Stromal cell of bone marrow (primary cell): Measurements from ENCODE around the gene DACH1.

Source experiments
- DNase-seq: peaks from one replicate; pipeline ENCODE4 v3.0.0-alpha.2; 2012; ENCODE audit warnings: low read depth

Gene DACH1

DNA sequence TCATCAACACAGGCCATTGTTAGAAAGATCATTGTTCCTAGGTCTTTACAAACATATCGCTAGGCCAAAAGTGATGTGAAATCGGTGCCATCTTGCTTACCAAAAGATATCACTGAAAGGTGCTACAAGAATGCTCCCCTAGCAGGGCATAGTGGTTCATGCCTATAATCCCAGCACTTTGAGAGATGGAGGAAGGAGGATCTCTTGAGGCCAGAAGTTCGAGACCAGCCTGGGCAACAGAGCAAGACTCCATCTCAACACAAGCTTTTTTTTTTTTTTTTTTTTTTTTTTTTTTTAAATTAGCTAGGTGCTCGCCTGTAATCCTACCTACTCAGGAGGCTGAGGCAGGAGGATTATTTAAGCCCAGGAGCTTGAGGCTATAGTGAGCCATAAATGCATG, 92.1 kb downstream of the DACH1 start:
- DNase-seq: no peak

DNA sequence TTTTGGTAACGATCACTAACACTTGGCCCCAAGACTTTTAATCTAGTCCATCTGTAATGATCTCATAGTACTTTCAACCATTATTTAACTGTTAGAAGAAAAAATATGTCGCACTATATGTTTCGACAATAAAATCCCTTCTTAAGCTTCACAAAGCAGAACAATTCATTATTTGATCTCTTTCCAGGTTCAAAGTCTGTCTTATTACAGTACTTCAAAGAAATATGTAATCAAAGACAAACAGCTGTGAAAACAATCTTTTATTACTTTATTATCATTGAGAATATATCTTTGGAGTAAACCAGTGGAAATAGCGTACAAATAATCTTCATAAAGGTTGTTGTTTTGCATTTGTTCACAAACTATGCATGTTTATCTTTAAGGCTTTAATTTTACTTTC, 93.5 kb downstream of the DACH1 start:
- no peak for DNase-seq

DNA sequence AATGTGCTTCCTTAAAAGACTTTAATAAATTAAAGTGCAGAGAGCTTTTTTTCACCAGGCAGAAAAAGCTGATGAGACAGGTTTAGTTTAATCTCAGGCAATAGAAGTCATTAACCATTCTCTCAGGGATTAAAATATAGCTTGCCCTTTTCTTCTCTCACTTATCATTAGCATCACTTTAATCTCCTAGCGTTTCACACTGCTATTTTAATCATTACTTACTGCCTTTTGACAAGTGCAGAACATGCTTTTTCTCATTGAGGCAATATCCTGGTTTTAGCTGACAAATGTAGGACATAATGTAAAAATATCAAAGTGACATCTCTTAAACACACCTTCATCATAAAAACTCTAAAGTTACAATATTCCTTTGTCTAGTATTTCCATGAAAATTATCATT, 94.6 kb downstream of the DACH1 start:
- DNase-seq: no peak

DNA sequence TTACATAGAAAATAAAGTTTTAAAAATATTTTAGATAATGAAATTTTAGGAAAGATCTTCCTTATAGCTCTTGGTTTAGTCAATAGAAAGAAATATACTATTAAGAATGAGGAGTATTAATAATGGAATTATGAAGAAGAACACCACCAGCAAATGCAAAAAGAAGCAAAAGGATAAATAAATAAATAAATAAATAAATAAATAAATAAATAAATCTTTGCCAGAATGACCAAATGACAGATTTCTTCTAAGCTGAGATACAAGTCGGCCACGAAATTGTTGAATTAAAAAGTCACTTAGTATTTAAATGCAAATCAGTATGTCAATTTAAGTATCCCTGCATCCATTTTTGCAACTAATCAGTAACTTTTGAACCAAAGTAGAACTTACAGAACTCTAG, 95.9 kb downstream of the DACH1 start:
- no peak for DNase-seq

DNA sequence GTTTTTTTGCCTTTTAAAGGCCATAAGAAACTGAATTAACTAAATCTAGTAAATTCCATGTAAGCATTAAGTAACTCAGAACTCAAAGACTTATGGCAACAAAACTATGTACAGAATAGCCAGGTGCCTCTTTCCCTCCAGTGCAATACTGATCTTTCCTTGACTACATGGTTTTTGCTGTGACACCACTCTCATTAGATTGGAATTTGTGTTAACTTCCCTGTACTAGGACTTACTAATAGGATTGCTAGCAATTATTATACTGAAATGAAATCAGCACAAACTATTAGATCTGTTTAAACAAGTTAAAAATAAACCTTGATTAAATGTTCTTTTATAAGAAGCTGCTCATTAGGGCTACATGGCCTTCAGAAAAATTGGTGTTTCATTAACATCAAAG, 96.3 kb downstream of the DACH1 start:
- DNase-seq: no peak

DNA sequence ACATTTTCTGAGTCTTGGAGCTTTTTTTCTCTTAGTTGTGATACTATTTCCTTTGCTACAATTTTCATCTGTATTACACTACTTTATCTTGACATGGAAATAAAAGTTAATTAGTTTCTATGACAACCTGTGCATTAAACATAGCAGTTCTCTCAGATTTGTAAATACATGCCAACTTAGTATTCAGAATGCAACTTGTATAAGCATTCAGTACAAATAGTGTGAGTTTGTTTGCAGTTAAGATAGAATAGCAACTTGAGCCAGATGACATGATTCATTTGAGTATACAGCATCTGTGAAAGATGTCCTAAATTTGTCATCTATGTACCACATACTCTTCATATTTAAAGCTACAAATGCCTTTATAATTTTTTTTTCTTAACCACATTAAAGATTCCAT, 98.1 kb downstream of the DACH1 start:
- DNase-seq: no peak

DNA sequence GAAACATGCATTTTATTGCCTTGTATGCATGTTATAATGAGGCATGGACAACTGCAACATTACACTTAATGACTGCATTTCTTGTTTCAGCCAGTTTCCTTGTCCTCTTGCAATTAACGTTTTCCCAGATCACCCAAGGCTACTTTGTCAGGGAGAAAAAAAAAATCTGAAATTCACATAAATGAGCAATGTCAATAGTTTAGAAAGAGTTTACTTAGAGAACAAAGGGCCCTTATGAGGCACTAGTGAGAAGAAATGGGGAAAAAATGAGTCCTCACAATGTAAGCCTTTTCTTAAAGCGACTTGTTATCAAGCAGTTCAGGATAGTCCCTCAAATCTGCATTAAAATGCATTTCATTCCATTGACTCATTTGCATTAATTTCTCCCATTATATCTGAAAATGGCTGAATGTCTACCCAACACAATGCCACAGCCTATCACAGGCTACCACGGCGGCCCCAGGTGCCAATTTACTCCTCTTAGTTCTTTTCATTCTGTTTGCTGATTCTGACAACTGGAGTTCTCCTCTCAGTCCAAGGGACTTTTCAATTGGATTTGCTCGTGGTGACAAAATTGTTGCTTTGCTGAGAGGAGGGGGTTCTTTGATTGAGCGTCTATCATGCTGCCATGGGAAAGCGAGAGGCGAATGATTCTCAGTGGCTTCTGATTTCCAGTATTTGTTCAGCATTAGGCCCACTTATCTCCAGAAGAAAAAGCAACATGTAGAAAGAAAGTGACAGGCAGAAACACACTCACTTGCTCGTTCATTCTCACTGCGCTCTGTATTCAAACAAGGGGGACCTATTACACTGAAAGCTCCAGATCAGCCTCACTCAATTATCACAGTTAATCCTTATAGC, 107.1 kb downstream of the DACH1 start:
- DNase-seq: no peak

DNA sequence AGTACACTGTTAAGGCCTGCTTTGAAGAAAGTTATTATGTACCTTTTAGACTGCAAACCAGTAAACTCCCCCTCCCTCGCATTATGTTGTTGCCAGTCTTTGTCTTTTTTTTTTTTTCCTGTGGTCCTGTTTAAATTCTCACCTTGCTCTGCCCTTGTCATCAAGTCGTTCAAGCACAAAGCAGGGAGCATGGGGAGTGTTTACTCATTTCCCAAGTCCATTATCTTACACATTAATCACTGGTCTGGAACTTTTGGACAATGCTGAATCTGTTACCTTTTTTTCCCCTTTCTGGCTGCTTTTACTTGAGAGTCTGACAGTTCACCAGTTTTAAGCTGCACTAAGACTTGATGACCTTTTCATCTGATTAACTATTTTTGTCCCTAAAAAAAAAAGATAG, 108.2 kb downstream of the DACH1 start:
- no peak for DNase-seq

DNA sequence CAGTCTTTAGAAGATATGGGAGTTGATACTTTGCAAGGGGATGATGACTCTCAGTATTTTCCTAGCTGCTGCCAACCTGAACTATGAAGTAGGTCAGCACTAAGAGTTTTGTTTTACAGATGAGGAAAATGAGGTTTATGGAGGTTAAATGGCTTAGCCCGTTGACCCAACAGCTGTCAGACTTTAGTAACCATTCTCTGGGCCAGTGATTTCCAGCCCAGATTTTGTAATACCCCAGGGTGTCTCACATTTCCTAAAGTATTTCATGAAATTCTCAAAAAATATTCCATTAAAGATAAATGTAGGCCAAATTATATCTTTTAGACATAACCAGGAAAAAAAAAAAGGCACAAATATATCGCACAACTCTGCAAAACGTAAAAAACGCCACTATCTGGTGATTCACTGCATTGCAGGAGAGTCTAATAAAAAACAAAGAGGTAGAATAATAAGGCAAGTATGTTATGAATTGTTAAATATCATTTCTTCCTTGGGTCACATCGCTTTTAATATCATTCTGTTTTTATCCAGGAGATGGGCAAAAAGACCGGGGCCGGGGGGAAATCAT, 112.5 kb downstream of the DACH1 start:
- peak; percentile 6 for DNase-seq

DNA sequence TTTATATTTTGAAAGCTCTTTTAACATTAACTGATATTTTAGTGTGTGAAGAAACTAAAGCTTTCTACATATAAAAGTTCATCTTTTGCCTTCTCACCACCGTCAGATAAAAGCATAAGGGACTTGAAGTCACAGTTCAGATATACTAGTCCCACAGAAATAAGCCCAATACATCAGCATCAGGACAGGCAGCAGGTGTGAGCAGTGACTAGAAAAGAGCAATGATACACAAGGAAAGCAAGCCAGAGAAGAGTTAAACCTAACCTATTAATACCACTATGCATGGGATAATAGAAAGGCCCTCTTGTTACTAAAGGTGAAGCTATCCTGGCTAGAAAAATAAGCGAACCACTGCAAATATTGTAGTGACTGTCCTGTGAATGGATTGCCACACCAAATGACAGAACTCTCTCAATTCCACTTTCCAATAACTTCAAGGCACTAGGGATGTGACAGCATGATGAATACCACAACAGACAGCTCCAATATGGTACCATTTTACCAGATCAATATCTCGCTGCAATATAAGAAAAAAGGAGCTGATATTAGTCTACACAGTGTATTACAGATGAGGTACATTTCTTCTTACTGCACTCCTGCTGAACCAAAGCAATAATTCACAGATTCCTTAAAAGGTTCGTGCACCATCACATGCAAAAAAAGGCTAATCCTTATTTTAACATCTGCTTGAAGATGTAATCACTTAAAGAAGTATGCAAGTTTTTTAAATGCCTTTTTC, 114.1 kb downstream of the DACH1 start:
- no peak for DNase-seq

DNA sequence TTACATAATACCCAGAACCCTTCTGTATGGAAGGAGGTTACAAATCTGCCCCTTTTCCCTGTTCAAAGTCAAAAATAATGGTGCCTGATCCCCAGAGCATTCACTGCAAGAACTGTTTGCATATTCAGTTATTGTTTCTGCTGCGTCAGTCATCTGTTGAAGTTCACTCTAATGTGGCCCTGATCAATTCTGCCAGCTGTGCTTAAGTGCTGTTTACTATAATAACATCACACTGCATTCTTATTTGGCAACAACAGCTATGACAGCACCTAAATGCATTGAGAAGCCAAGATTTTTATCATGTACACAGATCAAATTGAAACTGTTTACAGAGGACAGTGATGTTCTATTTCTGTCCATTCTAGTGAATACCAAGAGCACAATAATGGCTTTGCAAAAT, 115.9 kb downstream of the DACH1 start:
- DNase-seq: no peak

DNA sequence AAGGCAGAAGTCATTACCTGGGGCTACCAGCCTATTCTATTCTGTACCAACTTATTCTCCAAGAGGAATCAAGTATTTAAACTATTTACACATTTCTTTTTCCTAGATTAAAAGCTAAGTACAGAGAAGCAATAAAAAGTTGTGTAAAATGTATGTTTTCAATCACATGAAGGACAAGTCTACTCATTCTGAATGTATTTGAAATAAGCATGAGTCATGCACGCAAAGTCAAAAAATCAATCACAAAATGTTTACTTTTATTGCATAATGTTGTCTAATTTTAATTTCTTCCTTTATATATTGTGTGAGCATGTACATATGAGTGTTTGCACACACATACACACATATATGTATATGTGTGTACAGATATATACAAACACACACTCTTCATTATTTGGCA, 136.7 kb downstream of the DACH1 start:
- DNase-seq: no peak

DNA sequence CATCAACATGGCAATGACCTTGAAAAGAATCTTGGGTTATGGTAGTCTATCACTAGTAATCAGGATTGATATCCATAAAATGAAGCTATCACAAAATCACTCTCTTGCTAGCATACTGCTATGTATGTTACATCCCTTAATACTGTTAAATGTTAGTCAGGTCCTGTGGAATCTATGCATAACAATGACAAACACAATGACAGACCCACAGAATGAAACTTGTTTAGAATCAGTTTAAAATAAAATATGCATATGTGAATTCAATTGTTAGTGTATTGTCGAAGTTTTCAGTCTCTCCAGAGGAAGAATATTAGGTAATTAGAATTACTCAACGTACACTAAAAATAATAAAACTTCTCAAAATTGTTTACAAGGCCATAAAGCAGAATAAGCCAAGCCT, 137.6 kb downstream of the DACH1 start:
- no peak for DNase-seq

DNA sequence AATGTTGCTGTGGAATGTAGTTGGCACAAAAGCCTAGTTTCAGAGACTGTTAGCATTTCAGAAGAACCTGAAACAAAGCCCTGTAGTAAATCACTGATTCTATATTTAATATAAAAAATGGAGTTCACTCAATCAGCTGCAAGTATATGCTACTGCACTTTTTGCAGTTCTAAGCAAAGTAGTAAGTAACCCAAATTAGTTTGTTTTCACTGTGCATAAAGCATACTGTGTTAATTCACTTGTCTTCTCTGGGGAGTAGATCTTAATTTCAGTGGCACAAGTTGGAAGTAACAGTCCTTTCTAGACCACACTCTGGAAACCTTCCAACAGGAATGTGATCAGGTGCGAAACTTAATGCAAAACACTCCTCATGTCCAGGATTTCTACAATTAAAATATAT, 139.3 kb downstream of the DACH1 start:
- no peak for DNase-seq

DNA sequence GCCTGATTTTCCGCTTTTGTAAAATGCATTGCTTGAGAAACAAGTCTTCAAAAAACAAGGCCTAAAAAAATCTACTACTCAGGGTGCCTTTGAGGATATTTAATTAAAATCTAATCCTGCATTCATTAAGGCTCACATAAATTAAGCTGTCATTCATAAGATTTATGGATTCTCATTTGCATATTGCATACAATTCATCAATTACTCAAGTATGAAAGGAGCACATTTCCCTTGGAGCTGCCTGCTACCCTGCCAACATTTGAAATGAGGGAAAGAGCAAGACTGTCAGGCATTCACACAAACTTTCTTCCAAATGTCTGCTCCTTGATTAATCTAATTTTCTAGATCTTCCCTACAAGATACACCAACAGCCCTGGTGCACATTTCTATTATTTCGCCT, 140.0 kb downstream of the DACH1 start:
- no peak for DNase-seq

DNA sequence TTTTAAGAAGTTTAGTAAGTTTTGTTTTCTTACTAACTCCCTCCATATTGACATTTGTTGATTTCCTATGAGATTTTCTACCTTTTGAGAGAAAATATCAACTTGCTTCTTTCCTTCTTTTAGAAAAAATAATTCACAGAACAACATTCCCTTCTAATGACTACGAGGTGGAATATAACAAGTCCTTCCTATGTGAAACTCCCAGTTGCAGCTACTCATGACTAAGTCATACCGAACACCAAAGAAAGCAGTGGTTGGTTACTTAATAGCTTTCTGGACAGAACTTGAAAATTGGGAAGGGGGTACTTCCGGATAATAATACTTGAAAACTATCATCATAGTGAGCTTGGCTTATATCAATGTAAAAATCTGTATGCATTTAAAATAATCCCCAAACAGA, 144.8 kb downstream of the DACH1 start:
- DNase-seq: no peak

DNA sequence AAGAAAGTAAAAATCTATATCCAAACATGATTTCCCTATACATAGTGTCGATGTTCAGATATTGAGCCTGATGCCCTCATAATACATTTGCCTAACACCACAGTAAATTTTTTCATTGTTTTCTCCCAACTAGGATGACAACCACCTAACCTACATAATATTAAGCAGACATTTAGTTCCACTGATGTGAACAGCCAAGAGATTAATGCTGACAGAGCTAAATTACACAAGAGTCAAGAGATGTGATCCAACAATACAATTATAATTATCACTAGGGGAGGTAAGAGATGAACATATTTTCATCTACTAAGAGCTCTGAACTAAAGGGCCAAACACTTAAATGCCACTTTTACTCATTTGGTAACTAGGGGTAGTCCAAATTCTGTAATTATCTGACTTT, 145.9 kb downstream of the DACH1 start:
- DNase-seq: no peak

DNA sequence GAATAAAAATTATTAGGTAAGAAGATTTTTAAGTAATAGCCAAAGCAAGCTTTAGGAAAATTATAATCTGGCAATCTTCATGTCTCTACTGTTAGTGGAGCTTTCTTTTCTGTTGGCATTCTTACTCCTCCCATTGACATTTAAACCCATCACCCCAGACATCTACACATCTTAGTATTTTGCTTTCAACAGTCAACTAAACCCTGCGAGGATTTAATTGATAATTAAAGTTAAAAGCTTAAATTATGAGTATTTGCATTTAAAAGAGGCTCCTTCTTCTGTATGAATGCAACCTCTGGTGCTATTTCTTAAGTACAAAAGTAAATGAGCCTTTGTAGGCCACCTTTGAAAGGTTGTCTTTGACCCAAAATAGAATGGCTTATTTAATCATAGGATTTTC, 148.1 kb downstream of the DACH1 start:
- no peak for DNase-seq

DNA sequence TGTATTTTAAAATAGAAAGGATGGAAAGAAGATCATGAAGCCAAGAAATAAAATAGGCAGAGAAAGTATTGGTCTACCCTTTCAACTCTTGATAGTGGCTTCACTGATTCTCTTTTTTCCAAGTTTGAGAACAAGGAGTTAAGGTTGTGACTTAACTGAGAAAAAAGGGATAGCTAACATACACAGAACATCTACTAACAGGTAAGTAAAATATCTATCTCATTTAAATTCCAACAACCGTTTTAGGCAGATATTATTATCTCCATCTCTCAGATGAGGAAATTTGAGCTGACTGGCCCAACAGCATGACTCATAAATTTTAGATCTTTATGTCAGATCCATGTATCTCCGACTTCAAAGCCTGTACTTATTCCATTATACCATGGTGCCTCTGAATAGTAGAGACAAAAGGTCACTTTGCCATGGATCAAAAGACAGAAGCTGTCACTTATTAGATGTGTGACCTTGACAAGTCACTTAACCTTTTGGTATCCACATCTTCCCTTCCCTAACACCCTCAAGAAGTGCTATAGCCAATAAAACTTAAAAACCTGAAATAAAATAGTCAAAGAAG, 152.1 kb downstream of the DACH1 start:
- DNase-seq: no peak

DNA sequence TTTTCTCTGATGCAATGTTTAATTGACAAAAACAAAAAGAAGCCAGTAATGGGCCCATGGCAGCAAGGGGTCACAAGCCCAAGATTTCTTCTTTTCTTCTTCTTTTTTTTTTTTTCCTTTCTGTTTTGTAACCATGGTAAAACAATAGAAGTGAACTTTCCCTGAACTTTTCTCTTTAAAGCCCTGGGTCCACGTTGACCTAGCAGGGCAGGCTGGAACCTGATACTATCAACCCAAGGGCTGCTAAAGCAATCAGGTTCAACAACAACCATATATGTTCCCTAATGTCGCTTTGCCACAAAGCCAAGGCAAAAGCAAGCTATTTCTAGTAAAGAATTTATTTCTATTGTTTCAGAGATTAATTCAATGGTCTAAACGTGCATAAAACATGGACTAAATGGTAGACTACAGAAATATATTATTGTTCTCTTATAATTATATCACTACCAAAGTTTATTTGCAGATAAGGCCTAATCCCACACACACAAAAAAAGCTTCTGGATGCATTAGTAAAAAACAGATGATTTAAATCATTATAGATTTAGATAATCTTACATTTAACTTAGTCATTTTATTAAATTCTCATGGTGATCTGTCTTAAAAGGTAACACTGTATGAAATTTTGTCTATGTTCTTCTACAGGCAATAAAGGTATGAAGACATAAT, 153.9 kb downstream of the DACH1 start:
- DNase-seq: no peak

DNA sequence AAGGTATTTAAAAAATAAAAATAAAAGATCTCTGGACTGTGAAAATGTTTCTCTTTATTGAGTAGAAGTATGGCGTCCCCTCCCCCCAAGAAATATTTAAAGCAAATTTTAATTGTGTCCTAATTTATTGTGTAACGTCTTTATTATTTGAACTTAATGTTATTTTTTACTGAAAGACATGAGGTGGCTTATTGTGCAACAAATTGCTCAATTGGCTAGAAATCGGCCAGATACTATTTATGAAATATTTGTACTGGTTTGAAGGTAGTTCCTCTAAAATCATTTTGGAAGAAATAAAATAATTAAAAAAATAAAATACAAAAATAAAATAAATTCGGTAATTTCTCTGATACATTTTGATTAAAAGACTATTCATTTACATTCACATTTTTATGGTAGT, 162.3 kb downstream of the DACH1 start:
- DNase-seq: no peak

DNA sequence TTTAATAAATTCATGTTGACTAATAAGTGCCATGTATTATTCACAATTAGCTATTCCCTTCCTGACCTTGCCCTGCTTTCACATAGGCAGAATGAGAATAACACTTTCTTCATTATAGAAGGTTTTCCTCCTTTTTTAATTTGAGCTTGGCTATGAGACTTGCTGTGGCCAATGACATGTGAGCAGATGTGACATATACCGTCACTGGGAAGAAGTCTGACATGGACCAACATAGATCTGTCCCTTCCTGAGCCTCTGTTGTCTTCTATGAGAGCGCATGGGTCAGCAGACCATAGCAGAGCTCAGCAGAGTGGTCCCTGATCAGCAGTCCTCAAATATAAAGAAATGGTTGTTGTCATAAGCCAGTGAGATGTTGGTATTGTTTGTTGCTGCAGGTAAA, 163.9 kb downstream of the DACH1 start:
- no peak for DNase-seq
